ENCODE measurements around the gene BLOC1S2.
A peak's percentile ranks its signal among the peaks of the same experiment; 100 is the strongest.
"Not testable (repeated sequence)": the region's sequence is repeated elsewhere in the genome, so short reads cannot be mapped to it uniquely, and the experiment has no call there.

Gene BLOC1S2

GRCh38 chr10:100286051-100287033 is at the start of gene BLOC1S2:
BLOC1S2 (minus strand) TSS chr10:100286680; CDS start chr10:100286659, 21 bp downstream.
- DNase-seq: peak; percentile 83

DNA sequence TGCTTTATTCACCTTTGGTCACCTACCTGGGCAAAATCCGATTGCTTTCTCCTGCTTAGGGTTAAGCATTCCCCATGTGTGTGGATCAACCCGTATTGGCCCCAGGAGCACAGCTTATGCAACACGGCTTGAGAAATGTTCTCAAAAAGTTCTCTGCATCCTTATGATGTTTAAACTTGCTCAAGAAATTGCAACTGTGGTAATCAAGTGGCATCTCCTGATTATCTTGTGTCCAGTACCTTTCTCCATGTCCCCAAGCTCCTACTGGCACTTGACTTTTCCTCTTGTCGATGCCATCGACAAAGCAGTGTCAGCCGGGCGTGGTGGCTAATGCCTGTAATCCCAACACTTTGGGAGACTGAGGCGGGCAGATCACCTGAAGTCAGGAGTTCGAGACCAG is 48.3 kb upstream of the BLOC1S2 start:
- no peak for DNase-seq

DNA sequence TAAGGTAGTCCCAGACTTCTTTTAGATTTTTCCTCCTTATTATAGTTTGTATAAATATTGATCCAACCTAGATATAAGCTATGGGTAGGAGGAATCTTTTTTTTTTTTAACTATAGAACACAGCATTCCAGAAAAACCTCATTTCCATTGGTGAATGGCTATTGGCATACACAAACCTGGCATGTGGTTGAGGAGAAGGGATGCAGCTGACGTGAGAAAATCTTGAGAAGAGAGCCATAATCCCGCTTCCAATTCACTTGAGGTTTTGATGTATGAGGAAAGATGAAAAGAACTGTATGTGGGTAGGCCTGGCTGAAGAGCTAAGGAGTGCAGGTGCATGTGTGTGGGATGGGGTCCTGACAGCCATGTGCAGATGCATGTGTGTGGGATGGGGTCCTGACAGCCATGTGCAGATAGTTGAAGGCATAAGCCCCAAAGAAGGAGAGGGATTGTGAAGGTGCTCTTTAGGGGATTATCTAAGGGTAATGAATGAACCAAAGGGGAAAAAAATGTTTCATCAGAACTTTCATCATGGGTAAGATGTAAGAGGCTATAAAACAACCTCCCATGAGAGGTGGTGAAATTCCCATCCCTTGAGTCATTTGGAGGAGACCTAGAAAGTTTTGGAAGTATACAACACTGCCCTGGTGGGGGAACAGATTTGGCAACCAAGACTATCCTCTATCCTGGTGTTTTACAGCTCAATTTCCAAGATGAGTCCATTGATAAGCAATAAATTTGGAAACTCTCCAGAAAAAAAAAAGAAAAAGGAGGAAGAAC is 47.4 kb upstream of the BLOC1S2 start:
- DNase-seq: peak; percentile 54

GRCh38 chr10:100333106-100333505 is 46.6 kb upstream of the BLOC1S2 start:
- no peak for DNase-seq

GRCh38 chr10:100330079-100330478 is 43.6 kb upstream of the BLOC1S2 start, which contains the start of gene PKD2L1:
PKD2L1 (minus strand) TSS chr10:100330228; CDS start chr10:100330103, 125 bp downstream.
- no peak for DNase-seq

GRCh38 chr10:100328198-100328597 is 41.7 kb upstream of the BLOC1S2 start:
- no peak for DNase-seq

GRCh38 chr10:100327718-100328009 is 41.2 kb upstream of the BLOC1S2 start:
- no peak for DNase-seq

DNA sequence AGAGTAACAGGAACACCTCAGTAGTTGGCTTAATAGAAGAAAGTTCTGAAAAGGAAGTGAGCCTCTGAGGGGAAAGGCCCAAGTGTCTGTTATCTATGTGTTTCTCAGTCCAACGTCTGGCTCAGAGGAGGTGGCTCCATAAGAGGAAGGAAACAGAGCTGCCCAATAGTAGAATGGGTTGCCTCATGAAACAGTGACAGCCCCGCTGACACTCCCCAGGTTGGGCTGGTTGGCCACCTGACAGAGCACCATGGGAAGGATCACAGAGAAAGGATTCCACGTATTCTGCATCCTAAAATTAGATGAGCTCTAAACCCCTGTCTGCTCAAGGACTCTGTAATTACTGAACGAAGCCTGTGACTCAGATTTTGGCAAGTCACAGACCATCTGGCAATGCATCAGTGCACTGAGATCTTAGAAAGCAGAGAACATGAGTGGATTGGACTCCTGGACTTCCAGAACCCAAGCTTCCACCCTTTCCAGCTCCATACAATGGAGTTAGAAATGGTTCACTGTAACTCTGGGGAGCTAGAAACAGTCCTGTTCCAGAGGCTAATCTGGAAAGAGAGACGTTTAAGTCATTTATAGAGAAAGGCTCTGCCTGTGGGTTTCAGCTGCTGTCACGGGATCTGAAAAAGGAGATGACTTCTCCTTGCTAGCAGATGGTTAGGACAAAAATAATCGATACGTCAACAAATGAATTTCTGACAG is 40.7 kb upstream of the BLOC1S2 start:
- no peak for DNase-seq

- no peak for DNase-seq
Measured at GRCh38 chr10:100325158-100325557, 38.7 kb upstream of the BLOC1S2 start.

GRCh38 chr10:100319707-100320402 is 33.4 kb upstream of the BLOC1S2 start:
- peak; percentile 9 for DNase-seq

DNA sequence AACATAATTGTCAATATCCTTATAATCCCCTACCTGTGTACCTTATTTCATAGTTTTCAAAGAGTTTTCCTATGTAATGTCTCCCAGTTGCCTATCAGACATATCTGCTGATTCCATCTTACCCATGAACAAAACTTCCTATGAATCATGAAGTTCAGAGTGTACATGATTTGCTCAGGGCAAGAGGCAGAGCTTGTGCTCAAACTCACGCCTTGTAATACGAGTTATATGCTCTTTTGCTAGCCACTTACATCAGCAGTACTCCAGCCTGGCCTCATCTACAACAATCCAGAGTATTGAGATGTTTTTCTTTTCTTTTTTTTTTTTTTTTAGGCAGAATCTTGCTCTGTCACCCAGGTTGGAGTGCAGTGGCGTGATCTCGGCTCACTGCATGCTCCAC is 31.7 kb upstream of the BLOC1S2 start:
- DNase-seq: no peak

DNA sequence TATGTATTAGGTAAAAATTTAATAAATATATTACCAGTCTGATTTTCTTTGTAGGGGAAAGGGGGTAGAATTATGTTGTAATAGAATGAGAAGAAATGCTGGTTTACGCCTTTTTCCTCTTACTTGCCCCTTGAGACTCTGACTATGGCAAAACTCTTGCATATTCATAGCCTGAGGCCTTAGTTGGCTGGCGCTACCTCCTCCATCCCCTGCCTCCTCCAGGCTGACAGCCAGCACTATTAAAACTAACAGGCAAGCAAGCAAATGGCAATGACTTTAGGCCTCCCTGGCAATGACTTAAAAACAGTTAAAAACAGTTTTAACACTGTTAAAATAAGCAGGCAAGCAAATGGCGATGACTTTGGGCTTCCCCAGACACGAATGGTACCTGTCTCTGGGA is 29.1 kb upstream of the BLOC1S2 start:
- DNase-seq: no peak

GRCh38 chr10:100311298-100311697 is 24.8 kb upstream of the BLOC1S2 start:
- no peak for DNase-seq

GRCh38 chr10:100307684-100308083 is 21.2 kb upstream of the BLOC1S2 start:
- DNase-seq: peak; percentile 37

DNA sequence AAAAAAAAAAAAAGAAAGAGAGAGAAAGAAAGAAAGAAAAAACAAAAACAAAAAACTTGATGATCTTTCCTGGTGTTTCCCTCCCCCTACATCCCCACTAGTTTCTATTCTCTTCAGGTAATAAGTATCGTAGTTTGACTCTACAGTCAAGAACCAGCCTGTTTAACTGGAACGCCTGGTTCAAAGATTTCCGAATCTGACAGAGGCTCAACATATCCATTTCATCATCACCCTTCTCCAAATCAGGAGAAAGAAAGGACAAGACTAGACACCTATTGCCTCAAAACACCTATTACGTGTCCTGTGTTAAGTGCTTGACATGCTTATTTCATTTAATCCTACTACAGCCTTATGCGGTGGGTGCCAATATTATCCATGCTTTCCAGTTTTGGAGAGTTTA is 20.4 kb upstream of the BLOC1S2 start:
- no peak for DNase-seq

GRCh38 chr10:100304414-100304813 is 17.9 kb upstream of the BLOC1S2 start:
- DNase-seq: no peak

DNA sequence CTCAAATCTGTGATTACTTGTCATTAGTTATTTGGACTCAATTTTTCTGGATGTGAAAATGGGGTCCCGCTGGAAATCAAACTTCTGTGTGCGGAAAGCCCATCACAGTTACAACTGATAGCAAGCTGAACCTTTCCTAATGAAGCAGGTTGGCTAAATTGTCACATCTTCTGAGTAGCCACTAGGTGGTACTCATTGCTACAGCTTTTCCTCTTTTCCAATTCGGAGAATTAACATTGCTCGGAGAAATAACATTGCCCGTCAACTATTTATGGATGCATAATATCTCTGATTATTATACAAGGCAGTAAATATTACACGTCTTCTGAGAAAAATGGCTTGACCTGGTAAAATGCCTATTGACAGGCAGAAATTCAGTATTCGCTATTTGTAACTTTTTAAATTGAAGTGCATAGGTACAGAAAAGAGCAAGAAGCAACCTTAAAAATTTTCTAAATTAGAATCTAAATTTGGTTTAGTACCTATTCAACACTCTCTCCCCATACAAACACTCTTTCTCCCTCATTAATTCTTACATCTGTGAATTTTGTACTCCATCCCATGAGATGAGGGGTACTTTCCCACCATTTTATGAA is 17.3 kb upstream of the BLOC1S2 start:
- peak; percentile 15 for DNase-seq

GRCh38 chr10:100301123-100301522 is 14.6 kb upstream of the BLOC1S2 start:
- DNase-seq: not testable (repeated sequence)

DNA sequence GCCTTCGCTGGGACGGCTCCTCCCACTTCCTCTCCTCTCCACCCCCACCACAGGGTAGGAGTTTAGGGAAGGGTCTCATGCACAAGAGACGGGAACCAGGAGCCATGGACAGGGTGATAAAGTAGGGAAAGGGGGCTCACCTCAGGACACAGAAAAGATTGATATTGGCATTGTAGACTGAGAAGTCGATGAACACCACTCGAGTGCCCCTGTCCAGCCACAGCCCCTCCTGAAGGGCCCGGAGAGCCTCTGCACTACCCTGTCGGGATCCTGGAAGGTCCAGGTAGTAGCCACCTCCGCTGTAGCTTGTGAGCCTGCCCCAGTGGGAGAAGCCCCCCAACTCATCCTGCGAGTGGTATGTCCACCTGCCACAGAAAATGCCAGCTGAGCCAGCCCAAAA is 10.8 kb upstream of the BLOC1S2 start:
- no peak for DNase-seq

GRCh38 chr10:100293066-100293465 is 6.6 kb upstream of the BLOC1S2 start:
- no peak for DNase-seq

- not testable (repeated sequence) for DNase-seq
Measured at GRCh38 chr10:100292300-100292699, 5.8 kb upstream of the BLOC1S2 start.

DNA sequence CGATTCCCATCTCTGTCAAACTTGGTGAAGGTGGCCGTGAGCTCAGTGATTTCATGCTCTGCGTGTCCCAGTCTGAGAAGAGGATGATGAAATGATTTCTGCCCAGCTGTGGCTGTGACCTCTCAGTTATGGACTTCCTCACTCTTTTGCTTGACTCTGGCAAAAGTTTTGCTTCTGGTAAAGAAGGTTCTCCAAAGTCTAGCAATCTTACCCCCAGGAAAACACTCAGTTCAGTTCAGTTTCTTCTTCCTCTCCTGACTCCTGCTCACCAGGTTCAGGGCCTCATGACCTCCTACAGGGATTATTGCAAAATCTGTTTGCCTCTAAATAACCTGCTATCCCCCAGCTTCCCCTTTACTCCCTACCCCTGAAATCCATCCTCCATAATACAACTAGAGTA is 4.9 kb upstream of the BLOC1S2 start:
- no peak for DNase-seq
